T-helper 1 cell treated with Interleukin-12 subunit alpha and Interleukin-12 subunit beta and Interleukin-4 antibody, amounts not matched to agents 30 ng/mL and 1 ng/mL, for 36 hours (primary cell): ENCODE data around the gene MLN. TPM values are rescaled to one million over a fixed set of nuclear protein-coding genes. Genes with fewer than 3 reads are reported as not detected.

Source experiments
- intact Hi-C: fragments of 100-400 bp; cut with micrococcal nuclease; formaldehyde crosslinking; loops from one replicate; pipeline ENCODE4 v1.15.1; 2024
- total RNA-seq: library from RNA; stranded (reverse); gene quantifications from 2 replicates; pipeline ENCODE4 v1.2.3, GENCODE V29; 2022

Gene MLN
- total RNA-seq, 1 donor from 2014 or later = not detected

DNA sequence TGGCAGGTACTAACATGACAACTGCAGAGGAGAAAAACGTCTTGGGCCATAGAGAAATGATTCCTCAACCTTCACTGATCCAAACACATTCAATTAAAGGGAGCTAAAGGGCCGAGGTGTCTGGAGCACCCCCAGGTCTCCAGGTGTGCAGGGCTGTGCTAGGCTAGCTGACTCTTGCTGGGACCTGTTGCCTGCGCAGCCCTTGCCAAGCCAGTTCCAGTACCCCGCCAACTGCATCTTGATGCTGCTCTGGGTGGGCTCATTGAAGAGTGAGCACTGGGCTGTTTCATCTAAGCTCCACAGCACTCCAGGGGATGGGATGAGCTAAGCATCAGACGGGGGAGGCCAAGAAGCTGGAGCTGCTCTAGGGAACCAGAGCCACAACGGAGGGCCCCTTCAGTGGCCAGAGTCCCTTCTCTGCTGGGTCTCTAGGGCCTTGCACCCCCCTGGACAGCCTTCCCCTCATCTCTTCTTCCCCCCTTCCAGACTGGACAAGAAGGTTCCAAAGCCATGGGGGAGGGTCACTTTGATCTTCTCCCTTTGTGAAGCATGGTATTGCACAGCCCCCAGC is 30.8 kb downstream of the MLN start:
- intact Hi-C loops = no loop called here

DNA sequence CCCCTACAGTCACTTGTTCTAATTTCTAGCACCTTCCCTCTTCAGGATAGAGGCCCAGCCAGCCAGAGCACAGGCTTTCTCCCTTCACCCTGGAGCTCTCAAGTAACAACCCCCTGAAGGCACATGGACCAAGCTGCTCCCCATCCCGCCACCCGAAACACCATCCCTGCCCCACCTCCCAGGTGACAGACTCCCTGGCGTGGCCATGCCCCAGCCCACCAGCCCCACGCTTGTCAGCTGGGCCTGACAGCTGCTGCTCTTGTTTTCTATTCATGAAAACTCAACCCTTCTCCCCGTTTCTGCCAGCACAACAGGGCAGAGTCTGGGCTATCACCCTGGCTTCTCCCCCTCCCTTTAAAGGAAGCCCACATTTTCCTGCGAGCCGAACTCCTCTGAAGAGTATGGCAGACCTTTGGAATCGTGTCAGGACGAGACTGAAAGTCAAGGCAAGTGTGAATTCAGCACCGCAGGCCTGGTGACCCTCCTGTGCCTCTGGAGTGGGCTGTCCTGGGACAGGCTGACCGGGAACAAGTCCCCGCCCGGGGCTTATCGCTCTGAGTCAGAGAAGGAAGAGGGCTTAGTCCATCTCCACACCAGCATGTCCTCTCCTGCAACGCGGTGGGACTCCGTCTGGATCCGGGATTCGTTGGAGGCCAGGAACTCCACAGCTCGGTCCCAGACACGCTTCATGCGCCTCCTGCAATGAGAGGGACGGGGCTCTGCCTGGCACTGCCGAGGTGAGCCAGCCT is 31.5 kb downstream of the MLN start:
- intact Hi-C loops = no loop called here

DNA sequence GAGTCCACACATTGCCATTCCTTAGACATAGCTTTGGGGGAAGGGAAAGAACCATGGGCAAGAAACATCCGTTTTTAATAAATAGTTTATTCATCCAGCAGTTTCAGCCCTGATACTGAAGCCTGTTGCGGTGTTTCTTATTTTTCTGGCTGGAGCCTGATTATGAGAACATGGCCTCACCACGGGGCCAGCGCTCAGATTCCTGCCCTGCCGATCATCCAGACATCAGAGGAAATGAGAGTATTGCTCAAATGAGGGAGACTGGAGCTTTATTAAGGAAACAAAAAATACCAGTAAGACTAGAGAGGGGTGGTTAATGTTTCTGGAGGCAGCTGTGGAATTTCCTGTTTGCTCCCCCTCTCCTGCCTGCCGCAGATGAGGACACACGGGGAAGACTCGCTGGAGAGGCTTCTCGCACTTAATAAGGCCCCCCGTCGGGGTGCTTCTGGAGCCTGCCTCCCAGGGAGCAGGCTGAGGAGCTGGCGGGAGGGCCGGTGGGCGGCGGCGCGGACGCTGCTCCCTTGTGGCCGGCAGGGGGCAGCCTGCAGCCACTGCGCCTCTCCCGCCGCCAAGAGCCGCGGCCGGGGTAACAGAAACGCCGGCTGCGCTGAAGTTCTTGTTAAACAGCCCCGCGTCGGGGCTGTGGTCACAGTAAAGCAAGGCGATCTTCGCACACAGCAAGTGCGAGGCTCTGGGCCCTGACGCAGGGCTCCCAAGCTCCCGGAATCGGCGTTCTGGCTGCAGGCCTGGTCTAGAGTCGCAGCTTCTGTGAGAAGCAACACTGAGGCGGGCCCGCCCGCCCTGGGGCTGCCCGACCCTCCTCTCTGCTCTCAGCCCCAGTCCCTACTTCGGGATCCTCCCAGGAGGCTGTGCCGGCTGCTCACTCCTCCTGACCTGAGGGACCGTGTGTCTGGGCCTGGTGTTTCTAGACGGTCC is 32.4 kb downstream of the MLN start:
- intact Hi-C loops = loop anchor here (1.0 kb wide), 2 partner anchors 17 to 256 kb away; no protein-coding TSS in a partner anchor

DNA sequence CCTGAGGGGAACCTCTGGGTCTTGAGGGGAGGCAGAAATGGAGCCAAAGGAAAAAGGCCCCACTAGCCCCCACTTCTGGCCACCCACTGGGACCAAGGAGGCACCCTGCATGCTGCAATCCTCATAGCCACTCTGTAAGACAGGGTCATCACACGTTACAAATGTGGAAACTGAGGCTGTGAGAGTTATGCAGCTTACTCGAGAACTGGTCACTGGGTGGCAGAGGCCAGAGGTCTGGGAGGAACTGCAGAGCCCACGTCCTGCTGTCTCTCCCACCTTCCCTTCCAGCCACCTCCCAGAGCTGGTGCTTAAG is 33.0 kb downstream of the MLN start:
- intact Hi-C loops = loop anchor here (1.0 kb wide), 2 partner anchors 18 to 257 kb away; no protein-coding TSS in a partner anchor

DNA sequence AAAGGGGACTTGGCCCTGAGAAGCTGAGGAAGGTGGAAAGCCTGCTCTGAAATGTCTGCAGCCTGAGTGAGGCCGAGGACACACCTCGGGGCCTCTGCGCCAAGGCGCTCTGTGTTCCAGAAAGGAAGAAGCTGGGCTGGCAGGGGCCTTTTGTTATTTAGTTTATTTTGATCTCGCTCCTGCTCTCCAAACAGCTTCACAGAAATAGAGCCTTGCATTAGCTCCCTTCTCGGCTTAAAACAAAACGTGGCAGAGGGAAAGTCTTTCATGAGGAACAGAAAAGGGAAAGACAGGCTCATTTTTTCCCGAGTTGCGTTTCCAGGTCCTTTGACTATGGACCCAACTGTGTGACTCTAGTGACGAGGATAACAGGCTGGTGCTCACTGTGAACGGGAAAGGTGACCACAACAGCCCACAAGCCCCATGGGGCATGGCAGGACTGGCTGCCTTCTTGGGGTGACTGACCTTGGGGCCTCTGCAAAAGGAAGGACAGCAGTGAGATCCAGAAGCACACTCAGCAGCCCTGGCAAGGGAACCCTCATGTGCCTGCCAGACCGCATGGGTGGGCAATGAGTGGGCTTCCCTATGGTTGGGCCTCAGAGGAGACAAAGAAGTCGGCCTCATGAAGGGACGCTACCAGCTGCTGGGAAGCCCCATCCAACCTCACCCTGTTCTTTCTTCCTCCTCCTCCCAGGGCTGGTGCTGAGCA is 33.5 kb downstream of the MLN start:
- intact Hi-C loops = no loop called here

DNA sequence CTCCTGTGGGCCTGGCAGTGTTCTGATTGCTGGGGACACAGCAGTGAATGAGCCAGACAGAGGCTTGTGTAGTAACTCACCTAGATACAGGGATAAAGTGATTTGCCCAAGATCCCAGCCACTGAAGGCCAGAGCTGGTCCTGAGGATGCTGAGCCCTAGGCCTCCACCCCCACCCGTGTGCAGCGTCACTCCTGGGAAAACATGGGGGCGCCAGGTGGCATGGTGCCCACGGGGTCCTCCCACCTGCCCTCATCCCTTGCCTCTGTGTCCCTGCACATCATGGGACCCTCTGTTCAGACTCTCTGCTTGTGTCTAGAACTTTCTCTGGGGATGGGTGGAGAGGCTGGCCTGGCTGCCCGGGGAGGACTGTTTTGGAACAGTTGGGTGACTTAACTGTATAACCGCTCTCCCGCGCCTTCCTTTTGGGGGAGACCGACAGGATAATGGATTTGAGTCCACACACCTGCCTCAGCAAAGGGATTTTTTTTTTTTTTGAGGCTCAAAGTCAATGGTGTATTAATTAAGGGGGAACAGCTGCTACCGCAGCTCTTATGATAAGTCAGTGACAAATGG is 34.5 kb downstream of the MLN start:
- intact Hi-C loops = no loop called here

DNA sequence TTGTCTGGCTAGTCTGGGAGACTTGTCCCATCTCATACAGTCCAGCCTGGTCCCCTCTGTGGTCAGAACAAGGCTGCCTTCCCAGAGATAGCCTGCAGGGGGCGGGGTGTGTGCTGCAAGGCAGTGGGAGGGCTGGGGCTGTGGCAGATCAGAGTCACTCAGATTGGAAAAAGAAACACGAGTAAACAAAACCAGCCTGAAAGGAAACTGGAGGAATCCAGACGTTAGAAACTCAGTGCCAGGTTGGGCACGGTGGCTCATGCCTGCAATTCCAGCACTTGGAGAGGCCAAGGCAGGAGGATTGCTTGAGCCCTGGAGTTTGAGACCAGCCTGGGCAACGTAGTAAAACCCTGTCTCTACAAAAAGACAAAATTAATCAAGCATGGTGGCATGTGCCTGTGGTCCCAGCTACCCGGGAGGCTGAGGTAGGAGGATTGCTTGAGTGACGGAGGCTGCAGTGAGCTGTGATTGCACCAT is 35.1 kb downstream of the MLN start:
- intact Hi-C loops = loop anchor here (1.0 kb wide), 1 partner anchor 386 kb away; no protein-coding TSS in a partner anchor

DNA sequence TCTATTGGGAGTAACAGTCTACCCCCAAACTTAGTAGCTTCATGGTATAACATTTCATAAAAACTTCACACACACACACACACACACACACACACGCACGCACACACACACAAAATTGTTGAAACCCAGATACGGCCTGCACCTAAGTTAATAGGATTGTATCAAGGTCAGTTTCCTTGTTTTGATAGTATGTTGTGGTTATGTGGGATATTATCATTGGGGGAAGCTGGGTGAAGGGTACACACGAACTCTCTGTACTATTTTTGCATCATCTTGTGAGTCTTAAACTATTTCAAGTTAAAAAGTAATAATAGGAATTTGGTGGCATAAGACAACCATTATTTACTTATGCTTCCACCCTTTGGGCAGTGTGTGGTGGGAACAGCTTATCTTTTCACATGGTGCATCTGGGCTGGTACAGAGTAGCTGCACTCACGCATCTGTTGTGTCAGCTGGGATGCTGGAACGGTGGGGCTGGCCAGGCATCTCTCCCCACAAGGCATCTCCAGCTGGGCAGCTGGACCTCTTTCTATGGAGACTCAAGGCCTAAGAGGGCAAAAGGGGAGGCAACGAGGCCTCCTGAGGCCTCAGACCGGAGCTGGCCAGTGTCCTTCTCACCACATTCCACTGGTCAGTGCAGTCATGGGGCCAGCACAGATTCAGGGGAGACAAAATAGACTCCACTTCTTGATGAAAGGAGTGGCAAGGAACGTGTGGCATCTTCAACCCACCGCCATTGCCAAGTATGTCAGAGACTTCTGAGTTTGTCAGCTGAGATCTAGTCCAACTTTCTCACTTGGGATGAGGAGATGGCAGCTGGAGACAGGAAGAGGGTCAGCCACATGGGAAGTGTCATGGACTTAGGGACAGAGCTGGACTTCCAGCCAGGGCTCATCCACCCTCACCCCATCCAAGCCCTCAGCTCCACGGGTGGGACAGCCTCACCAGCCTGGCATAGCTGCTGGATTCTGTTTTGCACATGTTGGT is 36.6 kb downstream of the MLN start:
- intact Hi-C loops = no loop called here

DNA sequence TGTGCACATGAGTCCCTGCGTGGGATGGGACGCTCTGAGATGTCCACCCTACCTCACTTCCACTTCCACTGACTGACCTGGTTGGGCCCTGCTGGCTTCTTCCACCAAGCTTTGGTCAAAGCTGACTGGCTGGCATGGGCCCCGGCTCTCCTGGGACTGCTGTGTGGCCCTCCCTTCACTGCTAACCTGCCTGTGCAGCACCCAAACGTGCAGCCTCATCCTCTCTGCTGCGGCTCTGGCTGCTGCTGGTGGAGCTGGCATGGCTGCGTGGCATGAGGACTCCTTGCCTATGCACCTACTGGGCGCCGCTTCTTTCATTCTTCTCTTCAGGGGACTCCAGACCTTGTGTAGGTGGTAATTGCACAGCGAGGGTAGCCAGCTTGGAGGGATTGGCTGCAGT is 38.4 kb downstream of the MLN start:
- intact Hi-C loops = no loop called here

DNA sequence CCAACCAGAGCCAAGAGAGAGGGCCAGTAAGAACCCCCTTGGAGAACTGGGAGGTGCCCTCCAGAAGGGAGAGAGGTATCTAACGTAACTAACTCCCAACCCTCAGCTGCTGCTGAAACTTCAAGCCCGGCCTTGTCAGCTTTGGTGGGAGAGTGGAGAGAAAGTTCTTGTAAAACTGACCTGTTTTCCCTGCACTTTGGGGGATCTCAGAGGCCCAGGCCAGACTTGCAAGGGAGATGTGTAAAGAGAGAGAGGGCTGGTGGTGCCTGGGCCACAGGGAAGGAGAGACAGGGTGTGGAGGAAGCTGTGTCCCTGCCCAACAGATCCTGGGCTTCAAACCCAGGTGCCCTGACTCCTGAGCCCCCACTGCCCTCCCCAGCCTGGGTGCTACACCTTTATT is 39.8 kb downstream of the MLN start:
- intact Hi-C loops = no loop called here

DNA sequence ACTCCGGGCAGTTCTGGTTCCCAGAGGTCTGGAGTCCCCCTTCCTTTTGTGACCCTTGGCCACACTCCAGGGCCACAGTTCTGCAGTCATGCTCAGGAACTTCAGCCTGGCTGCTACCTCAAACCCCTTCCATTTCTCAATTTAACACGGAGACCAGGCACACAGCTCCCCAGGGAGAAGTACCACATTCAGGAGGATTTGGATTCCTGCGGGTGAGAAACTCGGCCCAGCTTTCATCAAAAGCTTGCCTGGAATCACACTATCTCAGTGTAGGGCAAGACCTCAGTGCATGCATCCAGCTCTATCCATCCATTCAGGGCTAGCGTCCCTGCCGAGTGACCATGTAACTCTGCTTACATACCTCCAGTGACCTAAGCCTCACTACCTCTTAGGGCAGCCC is 40.3 kb downstream of the MLN start:
- intact Hi-C loops = loop anchor here (2.0 kb wide), 1 partner anchor 49 kb away; no protein-coding TSS in a partner anchor

DNA sequence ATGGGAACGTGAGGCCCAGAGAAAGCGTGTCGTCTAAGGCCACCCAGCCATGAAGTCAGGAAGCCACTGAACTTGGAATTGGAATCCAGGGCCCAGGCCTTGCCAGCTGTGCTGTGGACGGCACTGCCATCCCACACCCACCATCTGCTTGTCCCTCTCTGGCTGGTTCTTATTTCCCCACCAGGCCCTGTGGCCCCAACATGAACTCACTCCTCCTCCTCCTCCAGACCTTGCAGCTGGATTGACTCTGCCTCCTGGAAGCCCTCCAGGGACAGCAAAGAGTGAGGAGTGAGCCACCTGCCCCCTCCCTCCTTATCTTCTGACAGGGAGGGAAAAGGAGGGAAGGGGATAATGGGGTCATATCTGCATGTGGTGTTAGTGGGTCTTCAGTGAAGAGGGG is 41.1 kb downstream of the MLN start:
- intact Hi-C loops = loop anchor here (1.0 to 2.0 kb wide), 3 partner anchors 18 to 173 kb away; no protein-coding TSS in a partner anchor

DNA sequence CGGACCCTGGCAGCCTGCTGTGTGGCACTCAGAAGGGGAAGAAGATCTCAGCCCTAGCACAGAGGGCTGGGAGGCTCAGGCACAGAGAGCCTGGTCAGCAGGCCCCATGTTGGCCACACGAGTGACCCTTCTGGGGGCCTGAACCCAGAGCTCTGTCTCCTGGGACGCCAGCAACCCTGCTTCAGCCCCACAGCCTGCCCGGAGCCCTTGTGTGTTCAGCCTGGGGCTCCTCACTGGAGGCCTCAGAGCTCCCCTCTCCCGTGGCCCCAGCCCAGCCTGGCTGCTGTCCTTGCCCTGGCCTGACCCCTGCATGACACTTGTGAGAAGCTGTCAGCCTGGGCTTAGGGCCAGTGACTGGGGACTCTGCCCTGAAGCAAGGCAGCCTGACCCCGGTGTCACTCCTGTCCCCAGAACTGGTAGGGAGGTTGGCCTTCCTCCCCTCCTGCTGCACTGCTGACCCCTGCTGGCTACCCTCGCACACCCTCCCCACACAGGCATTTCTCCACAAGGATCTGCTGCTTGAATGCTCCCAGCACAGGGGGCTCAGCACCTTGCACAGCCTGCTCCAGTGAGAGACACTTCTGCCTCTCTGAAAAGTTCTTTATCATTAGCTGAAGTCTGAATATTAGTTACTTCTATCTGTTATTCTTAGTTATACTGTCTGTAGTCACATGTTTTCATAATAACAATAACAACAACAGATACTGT is 41.7 kb downstream of the MLN start:
- intact Hi-C loops = loop anchor here (1.0 to 2.0 kb wide), 3 partner anchors 18 to 173 kb away; no protein-coding TSS in a partner anchor

DNA sequence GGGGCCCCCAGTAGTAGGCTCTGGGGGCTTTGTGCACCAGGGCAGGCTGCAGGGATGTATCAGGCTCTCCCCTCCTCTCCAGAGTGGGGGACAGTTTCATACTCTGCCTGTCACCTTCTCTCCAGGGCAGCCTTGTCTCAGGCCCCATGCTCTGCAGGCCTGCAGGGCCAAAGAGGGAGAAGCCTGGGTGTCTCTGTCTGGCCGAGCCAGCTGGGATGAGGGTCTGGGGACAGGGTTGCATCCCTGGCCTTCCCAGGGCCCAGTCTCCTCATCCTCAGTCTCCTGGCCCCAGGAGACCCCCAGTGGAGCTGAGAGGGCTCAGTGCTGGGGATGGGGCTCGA is 42.3 kb downstream of the MLN start:
- intact Hi-C loops = no loop called here

DNA sequence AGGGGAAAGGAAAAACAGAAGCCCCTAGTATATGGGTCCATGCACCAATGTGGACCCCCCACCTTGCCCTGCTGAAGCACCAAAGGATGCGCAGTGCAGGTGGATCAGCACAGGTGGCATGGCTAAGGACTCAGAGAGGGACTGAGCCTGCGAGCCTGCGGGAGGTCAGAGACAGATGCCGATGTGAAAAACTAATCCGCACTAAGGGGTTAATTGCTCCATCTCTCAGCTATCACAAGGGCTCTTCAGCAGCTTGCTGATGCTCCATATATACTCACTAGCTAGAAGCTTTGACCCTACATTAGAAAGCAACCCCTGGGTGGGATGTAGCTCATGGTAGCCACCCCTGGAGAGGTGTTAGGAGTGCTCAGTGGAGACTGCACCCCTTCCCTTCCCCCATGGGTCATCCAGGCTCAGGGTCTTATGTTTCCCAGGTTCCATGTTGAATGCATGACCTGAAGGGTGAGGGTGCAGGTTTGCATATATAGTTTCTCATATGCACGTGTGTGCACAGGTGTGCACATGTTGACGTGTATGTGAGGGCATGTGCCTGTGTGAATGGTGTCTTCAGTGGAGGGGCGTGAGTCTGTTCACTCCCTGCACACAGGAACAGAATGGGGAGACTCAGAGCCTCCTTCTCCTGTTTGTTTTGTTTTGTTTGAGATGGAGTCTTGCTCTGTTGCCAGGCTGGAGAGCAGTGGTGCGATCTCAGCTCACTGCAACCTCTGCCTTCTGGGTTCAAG is 43.7 kb downstream of the MLN start:
- intact Hi-C loops = no loop called here

DNA sequence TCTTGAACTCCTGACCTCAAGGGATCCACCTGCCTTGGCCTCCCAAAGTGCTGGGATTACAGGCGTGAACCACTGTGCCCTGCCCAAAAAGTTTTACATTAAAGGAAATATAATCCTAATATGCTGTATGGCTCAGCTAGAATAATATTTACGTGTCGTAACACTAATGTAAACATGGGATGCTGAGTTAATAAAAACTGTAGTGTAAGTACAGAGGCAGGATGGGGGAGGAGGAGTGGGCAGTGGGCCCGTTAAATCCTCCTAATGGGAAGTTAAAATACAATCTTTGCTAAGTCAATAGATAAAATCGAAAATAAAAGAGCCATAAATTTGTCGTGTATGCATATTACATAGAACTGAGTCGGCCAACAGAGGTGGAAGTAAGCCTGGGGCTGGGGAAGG is 45.0 kb downstream of the MLN start:
- intact Hi-C loops = no loop called here

DNA sequence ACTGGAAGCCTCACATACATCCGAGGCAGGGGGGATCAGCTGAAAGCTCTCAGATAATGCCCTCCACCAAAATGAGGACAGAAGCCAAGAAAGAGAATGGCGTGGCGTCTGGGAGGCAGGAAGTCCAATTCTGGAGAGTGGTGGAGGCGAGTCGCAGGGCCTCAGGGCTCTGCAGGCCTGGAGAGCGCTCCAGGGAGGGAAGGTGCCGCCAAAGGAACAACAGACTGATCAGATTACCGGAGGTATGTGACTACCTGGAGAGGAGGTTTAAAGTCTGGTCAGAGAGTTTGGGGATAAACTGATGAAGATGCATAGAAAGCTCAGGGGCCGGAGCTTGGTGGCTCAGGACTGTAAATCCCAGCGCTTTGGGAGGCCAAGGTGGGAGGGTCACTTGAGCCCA is 45.9 kb downstream of the MLN start:
- intact Hi-C loops = no loop called here

DNA sequence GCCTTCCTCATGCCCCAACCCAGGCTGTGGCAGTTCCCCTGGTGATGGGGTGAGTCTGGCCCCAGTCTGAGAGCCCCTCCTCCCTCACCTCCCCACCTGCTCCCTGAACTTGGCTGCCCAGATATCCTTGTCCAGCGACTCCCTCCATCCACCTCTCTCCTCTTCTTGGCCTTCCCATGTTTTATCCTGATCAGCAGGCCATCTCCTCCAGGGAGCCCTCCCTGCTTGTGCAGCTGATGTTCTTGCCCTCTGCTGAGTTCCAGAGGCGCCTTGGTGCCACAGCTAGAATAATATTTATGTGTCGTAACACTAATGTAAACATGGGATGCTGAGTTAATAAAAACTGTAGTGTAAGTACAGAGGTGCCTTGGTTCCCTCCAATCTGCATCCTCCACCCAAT is 46.7 kb downstream of the MLN start:
- intact Hi-C loops = no loop called here
